Islet of Langerhans (tissue), 1 donor: ENCODE results near the gene CCDC82.
A peak's percentile ranks its signal among the peaks of the same experiment; 100 is the strongest.

Experiments
- FAIRE-seq: peaks from one replicate; lab custom pipeline; 2011; peaks lifted over from hg19 to GRCh38; lab: Jason Lieb, UNC

CCDC82 gene

GRCh38 chr11:96306933-96307775 is 82.6 kb downstream of the CCDC82 start:
- FAIRE-seq: peak; percentile 98

- no peak for FAIRE-seq
Measured at GRCh38 chr11:96306600-96306932, 83.1 kb downstream of the CCDC82 start.

DNA sequence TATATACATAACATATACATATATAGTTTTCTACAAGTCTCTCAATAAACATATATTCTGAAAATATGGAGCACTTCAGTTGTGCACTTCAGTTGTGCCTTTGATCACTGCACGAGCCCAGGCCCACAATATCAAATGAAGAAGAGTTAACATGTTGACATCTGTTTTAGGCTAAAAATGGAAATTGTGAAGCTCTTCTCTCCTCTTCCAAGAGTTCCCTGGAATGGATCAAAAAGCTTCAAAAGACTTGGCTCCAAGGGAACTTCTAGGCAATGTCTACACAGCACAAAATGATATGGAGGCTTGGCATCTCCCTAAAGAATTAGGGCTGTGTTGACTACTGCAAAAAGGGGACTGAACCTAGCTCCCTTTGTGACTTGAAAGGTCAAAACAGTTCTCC is 83.6 kb downstream of the CCDC82 start:
- FAIRE-seq: no peak

GRCh38 chr11:96303980-96304379 is 85.7 kb downstream of the CCDC82 start:
- FAIRE-seq: no peak

- peak; percentile 82 for FAIRE-seq
Measured at GRCh38 chr11:96303064-96303463, 86.6 kb downstream of the CCDC82 start.
